SK-N-SH (cell line): ENCODE results near the gene ERC2. TPM values are rescaled to one million over a fixed set of nuclear protein-coding genes. Genes with fewer than 3 reads are reported as not detected.

Experiments used
- CTCF ChIA-PET: fragments of 300-600, 350-600 bp; formaldehyde crosslinking; extraction: SDS; loops from one replicate; lab custom pipeline; 2021; lab: Yijun Ruan, JAX
- POLR2A ChIA-PET: fragments of 350-600 bp; sonication (Branson Sonifier 250); formaldehyde crosslinking; extraction: SDS; loops from one replicate; lab custom pipeline; 2020; ENCODE audit warnings: antibody characterized with exemption, inconsistent platforms; lab: Yijun Ruan, JAX
- DNase-seq: peaks from one replicate; pipeline ENCODE4 v3.0.0; 2012
- H2AFZ ChIP-seq: fragments of 200-600 bp; sonication (generic); 2 replicates; pipeline ENCODE4 v1.8.1; 2016; ENCODE audit warnings: antibody characterized with exemption, mild to moderate bottlenecking, low read depth
- H3F3A ChIP-seq: fragments of 200-600 bp; sonication (generic); replicated peaks from 2 replicates; pipeline ENCODE3; 2016; ENCODE audit warnings: antibody characterized with exemption, mild to moderate bottlenecking; ENCODE audit not compliant: insufficient read depth
- H3K27ac ChIP-seq, 2 experiments: fragments of 200-500 bp in 1 of 2; fragments of 200-600 bp in 1 of 2; sonication (Bioruptor generic) in 1 of 2; sonication (generic), shearing (Covaris generic) in 1 of 2; 2 replicates each; pipeline versions ENCODE4 v1.5.1 to v1.6.1; 2014 to 2016; ENCODE audit warnings: low read depth in 2 of 2, inconsistent platforms in 1 of 2, low read length in 1 of 2, mild to moderate bottlenecking in 1 of 2, mixed read lengths in 1 of 2
- H3K27me3 ChIP-seq: fragments of 200-600 bp; sonication (generic), shearing (Covaris generic); 2 replicates; pipeline ENCODE4 v1.6.1; 2016; ENCODE audit warnings: mixed run types; ENCODE audit not compliant: insufficient read depth
- H3K36me3 ChIP-seq, 2 experiments: fragments of 200-500 bp in 1 of 2; fragments of 200-600 bp in 1 of 2; sonication (Bioruptor generic) in 1 of 2; sonication (generic) in 1 of 2; replicated peaks in 1 of 2; 2 replicates each; pipeline versions ENCODE3 to v1.5.1; 2014 to 2016; ENCODE audit warnings: low read length in 1 of 2, mild to moderate bottlenecking in 1 of 2; ENCODE audit not compliant: insufficient read depth in 2 of 2, control insufficient read depth in 1 of 2
- H3K4me1 ChIP-seq, 2 experiments: fragments of 200-500 bp in 1 of 2; fragments of 200-600 bp in 1 of 2; sonication (Bioruptor generic) in 1 of 2; sonication (generic), shearing (Covaris generic) in 1 of 2; 2 replicates each; pipeline versions ENCODE4 v1.5.1 to v1.6.1; 2014 to 2016; ENCODE audit warnings: low read depth in 1 of 2, low read length in 1 of 2, mixed run types in 1 of 2; ENCODE audit not compliant: insufficient read depth in 2 of 2, control insufficient read depth in 1 of 2
- H3K4me2 ChIP-seq: fragments of 200-600 bp; sonication (generic), shearing (Covaris generic); 2 replicates; pipeline ENCODE4 v1.6.1; 2017; ENCODE audit warnings: mixed run types
- H3K4me3 ChIP-seq, 2 experiments: fragments of 200-500 bp in 1 of 2; fragments of 200-600 bp in 1 of 2; sonication (Bioruptor generic) in 1 of 2; sonication (generic), shearing (Covaris generic) in 1 of 2; 2 replicates each; pipeline versions ENCODE4 v1.5.1 to v1.8.1; 2014 to 2016; ENCODE audit warnings: low read depth in 2 of 2, inconsistent platforms in 1 of 2, low read length in 1 of 2, mild to moderate bottlenecking in 1 of 2, mixed read lengths in 1 of 2, moderate library complexity in 1 of 2
- H3K79me2 ChIP-seq: fragments of 200-600 bp; sonication (generic); 2 replicates; pipeline ENCODE4 v1.8.1; 2017; ENCODE audit warnings: mild to moderate bottlenecking; ENCODE audit not compliant: insufficient read depth
- H3K9ac ChIP-seq: fragments of 200-600 bp; sonication (generic); 2 replicates; pipeline ENCODE4 v1.6.1; 2017; ENCODE audit warnings: mixed run types
- H3K9me2 ChIP-seq: fragments of 200-600 bp; sonication (generic); 2 replicates; pipeline ENCODE4 v1.6.1; 2017; ENCODE audit warnings: mixed run types
- H3K9me3 ChIP-seq: fragments of 200-600 bp; sonication (generic); 2 replicates; pipeline ENCODE4 v1.6.1; 2017; ENCODE audit warnings: mixed run types, mild to moderate bottlenecking, moderate library complexity
- H4K20me1 ChIP-seq: fragments of 200-600 bp; sonication (generic); 2 replicates; pipeline ENCODE4 v1.6.1; 2017; ENCODE audit warnings: mild to moderate bottlenecking, mixed run types; ENCODE audit not compliant: insufficient read depth
- CHD2 ChIP-seq: fragments of 150-350 bp; IDR thresholded peaks from 2 replicates; pipeline ENCODE4 v1.6.1; 2018; ENCODE audit warnings: low read length; ENCODE audit not compliant: partially characterized antibody
- ELF1 ChIP-seq: IDR thresholded peaks from 2 replicates; pipeline ENCODE4 v1.4.0; 2012
- EZH2phosphoT487 ChIP-seq: fragments of 200-600 bp; sonication (generic); IDR thresholded peaks from 2 replicates; pipeline ENCODE4 v1.6.1; 2017; ENCODE audit warnings: low read depth, mixed run types, mild to moderate bottlenecking, antibody characterized with exemption, moderate library complexity, borderline replicate concordance
- FOSL2 ChIP-seq: IDR thresholded peaks from 2 replicates; pipeline ENCODE4 v1.4.0; 2012; ENCODE audit warnings: low read depth, mild to moderate bottlenecking, moderate library complexity, borderline replicate concordance
- NRF1 ChIP-seq: IDR thresholded peaks from 2 replicates; pipeline ENCODE4 v1.6.1; 2012; ENCODE audit warnings: low read depth, mild to moderate bottlenecking, low read length
- RFX5 ChIP-seq: IDR thresholded peaks from 2 replicates; pipeline ENCODE4 v1.6.1; 2012; ENCODE audit warnings: mild to moderate bottlenecking, improper control_type of control experiment, low read length
- SMC3 ChIP-seq: IDR thresholded peaks from 2 replicates; pipeline ENCODE4 v1.6.1; 2012; ENCODE audit warnings: low read depth, low read length, improper control_type of control experiment
- TCF12 ChIP-seq: IDR thresholded peaks from 2 replicates; pipeline ENCODE4 v1.4.0; 2012
- YY1 ChIP-seq: IDR thresholded peaks from 2 replicates; pipeline ENCODE4 v1.4.0; 2012; ENCODE audit warnings: low read depth, mild to moderate bottlenecking
- WGBS: methylation state at CpG from one replicate; pipeline ENCODE4 v1.1.6; 2017; ENCODE audit warnings: low lambda C conversion rate; 5-methylcytosine and 5-hydroxymethylcytosine counted together
- polyA plus RNA-seq, 3 experiments: library from polyadenylated mRNA; depleted of rRNA; stranded (reverse); fragments of >200 nt; gene quantifications; 2 replicates each; pipeline ENCODE4 v1.2.3, GENCODE V29; 2012
- TF ChIP-seq, protein P1 (sequence below): fragments of 200-600 bp; sonication (generic); IDR thresholded peaks from 2 replicates; pipeline ENCODE4 v1.6.1; 2017; ENCODE audit warnings: antibody characterized with exemption, mild to moderate bottlenecking, moderate library complexity
- TF ChIP-seq, protein P2 (sequence below): fragments of 150-350 bp; IDR thresholded peaks from 2 replicates; pipeline ENCODE4 v1.6.1; 2016; ENCODE audit warnings: mild to moderate bottlenecking, low read depth, low read length
- TF ChIP-seq, protein P3 (sequence below): IDR thresholded peaks from 2 replicates; pipeline ENCODE4; 2012

Gene ERC2
- polyA plus RNA-seq, 1 of the 3 experiments (the other 2 are of a cell fraction) = 1.6 TPM

DNA sequence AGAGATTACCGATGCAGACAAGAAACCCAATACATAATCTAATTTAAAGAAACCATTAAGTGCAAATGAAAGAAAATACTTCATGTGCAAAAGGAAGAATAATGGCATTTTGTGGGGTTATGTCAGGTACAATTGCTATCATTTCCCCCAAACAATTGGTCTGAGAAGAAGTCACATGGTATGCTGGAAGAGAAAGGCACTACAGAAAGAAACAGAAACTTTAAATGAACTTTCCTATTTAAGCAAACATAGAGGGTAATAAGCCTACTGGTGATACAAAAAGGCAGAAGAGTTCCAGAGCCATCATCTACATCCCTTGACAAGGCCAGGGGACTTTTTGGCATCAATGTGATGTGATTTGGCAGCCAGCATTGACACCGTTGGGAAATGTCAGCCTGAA lies 678.8 kb downstream of the ERC2 start (continued):
- TF ChIP-seq, protein P1, sequence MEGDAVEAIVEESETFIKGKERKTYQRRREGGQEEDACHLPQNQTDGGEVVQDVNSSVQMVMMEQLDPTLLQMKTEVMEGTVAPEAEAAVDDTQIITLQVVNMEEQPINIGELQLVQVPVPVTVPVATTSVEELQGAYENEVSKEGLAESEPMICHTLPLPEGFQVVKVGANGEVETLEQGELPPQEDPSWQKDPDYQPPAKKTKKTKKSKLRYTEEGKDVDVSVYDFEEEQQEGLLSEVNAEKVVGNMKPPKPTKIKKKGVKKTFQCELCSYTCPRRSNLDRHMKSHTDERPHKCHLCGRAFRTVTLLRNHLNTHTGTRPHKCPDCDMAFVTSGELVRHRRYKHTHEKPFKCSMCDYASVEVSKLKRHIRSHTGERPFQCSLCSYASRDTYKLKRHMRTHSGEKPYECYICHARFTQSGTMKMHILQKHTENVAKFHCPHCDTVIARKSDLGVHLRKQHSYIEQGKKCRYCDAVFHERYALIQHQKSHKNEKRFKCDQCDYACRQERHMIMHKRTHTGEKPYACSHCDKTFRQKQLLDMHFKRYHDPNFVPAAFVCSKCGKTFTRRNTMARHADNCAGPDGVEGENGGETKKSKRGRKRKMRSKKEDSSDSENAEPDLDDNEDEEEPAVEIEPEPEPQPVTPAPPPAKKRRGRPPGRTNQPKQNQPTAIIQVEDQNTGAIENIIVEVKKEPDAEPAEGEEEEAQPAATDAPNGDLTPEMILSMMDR = no peak
- TF ChIP-seq RFX5 = no peak
- TF ChIP-seq, protein P2, sequence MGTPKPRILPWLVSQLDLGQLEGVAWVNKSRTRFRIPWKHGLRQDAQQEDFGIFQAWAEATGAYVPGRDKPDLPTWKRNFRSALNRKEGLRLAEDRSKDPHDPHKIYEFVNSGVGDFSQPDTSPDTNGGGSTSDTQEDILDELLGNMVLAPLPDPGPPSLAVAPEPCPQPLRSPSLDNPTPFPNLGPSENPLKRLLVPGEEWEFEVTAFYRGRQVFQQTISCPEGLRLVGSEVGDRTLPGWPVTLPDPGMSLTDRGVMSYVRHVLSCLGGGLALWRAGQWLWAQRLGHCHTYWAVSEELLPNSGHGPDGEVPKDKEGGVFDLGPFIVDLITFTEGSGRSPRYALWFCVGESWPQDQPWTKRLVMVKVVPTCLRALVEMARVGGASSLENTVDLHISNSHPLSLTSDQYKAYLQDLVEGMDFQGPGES = no peak
- TF ChIP-seq, protein P3, sequence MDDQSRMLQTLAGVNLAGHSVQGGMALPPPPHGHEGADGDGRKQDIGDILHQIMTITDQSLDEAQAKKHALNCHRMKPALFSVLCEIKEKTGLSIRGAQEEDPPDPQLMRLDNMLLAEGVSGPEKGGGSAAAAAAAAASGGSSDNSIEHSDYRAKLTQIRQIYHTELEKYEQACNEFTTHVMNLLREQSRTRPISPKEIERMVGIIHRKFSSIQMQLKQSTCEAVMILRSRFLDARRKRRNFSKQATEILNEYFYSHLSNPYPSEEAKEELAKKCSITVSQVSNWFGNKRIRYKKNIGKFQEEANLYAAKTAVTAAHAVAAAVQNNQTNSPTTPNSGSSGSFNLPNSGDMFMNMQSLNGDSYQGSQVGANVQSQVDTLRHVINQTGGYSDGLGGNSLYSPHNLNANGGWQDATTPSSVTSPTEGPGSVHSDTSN = no peak
- TF ChIP-seq ELF1 = no peak
- TF ChIP-seq EZH2phosphoT487 = no peak
- no peak for TF ChIP-seq NRF1
- no peak for TF ChIP-seq CHD2
- TF ChIP-seq TCF12 = no peak

- H4K20me1 ChIP-seq = no peaks in the 10 kb centered on the region
- no peak overlapping the region for H3K4me2 ChIP-seq
- H3K27me3 ChIP-seq = no peaks in the 10 kb centered on the region
- 78% methylated on average over 2 of the region's 3 CpGs for WGBS
- no peaks in the 10 kb centered on the region for H3F3A ChIP-seq
- H3K9me3 ChIP-seq = no peaks in the 10 kb centered on the region
- H3K9ac ChIP-seq = no peak overlapping the region
- no peaks in the 10 kb centered on the region for H3K4me1 ChIP-seq
- CTCF ChIA-PET = no interaction called here
- no peak for DNase-seq
- POLR2A ChIA-PET = no interaction called here
- H3K27ac ChIP-seq = no peak overlapping the region
- no peaks in the 10 kb centered on the region for H3K36me3 ChIP-seq
- no peak overlapping the region for H3K4me3 ChIP-seq
- no peak for TF ChIP-seq FOSL2
- TF ChIP-seq, protein P3 = no peak
- no peak for TF ChIP-seq SMC3
- no peak for TF ChIP-seq RFX5
- no peak for TF ChIP-seq YY1
- no peaks in the 10 kb centered on the region; the same call in 1 of the 2 replicates for H3K9me2 ChIP-seq
- no peak overlapping the region for H2AFZ ChIP-seq
- H3K79me2 ChIP-seq = no peaks in the 10 kb centered on the region
Observed at GRCh38 chr3:55782807-55783206, 685.5 kb downstream of the ERC2 start.
